Lower lobe of right lung (tissue), 2 donors: ENCODE measurements around the gene KLF1. TPM values are rescaled to one million over a fixed set of nuclear protein-coding genes. Genes with fewer than 3 reads are reported as not detected.

Source experiments
- ATAC-seq, 2 donors: fragments of 200-7000 bp; cut with Tn5 transposase; one replicate each; pipeline ENCODE4 v1.9.1; 2020 to 2022; ENCODE audit warnings: mild to moderate bottlenecking in 2 of 2, moderate library complexity in 2 of 2
- DNase-seq: peaks from one replicate; pipeline ENCODE4 v3.0.0-alpha.2; 2020
- H3K27ac ChIP-seq: fragments of 200-600 bp; one replicate; pipeline ENCODE4 v1.8.0; 2022
- H3K27me3 ChIP-seq: fragments of 200-600 bp; one replicate; pipeline ENCODE4 v1.8.0; 2022; ENCODE audit warnings: low read depth
- H3K36me3 ChIP-seq: fragments of 200-600 bp; one replicate; pipeline ENCODE4 v1.8.0; 2022; ENCODE audit warnings: mild to moderate bottlenecking
- H3K4me1 ChIP-seq: fragments of 200-600 bp; one replicate; pipeline ENCODE4 v1.8.0; 2022
- H3K4me3 ChIP-seq: fragments of 200-600 bp; one replicate; pipeline ENCODE4 v1.8.0; 2022; ENCODE audit warnings: mild to moderate bottlenecking
- H3K9me3 ChIP-seq: fragments of 200-600 bp; one replicate; pipeline ENCODE4 v1.8.0; 2022
- intact Hi-C: fragments of 100-400 bp; cut with DNase I; formaldehyde crosslinking; loops from one replicate; pipeline ENCODE4 v1.11.0; 2022
- microRNA-seq: library from miRNA; unstranded; fragments of <30 nt; microRNA quantifications from one replicate; pipeline ENCODE4 v1.2.0, GENCODE V29; 2020; ENCODE audit warnings: borderline number of aligned reads
- total RNA-seq: library from RNA; stranded (reverse); fragmentation: NEBNext Ultra II Directional; extraction: Animal tissue kit (Norgen Biotek cat#: 25700); gene quantifications from one replicate; pipeline ENCODE4 v1.2.1, GENCODE V29; 2021
- TF ChIP-seq, protein P1 (sequence below): fragments of 200-600 bp; IDR thresholded peaks from one replicate; pipeline ENCODE4 v1.8.0; 2022; ENCODE audit warnings: antibody characterized with exemption, mild to moderate bottlenecking
- donor health status: DM: no; HTN: yes; CAD: no; lungs with severe emphysema.

The KLF1 gene
- total RNA-seq, 1 donor from 2014 or later = 0.24 TPM

- peaks cover 90% of the 10 kb centered on the region for H3K27me3 ChIP-seq
- H3K4me3 ChIP-seq = peak within 1 kb of the TSS; percentile 47
Observed at GRCh38 chr19:12834566-12834943, 52.4 kb downstream of the KLF1 start, which contains the start of gene RTBDN. Gene RTBDN (minus strand): TSS chr19:12834579. CDS start chr19:12829979, 4,600 bp downstream.

More at GRCh38 chr19:12834566-12834943, 52.4 kb downstream of the KLF1 start, which contains the start of gene RTBDN:
- TF ChIP-seq, protein P1, sequence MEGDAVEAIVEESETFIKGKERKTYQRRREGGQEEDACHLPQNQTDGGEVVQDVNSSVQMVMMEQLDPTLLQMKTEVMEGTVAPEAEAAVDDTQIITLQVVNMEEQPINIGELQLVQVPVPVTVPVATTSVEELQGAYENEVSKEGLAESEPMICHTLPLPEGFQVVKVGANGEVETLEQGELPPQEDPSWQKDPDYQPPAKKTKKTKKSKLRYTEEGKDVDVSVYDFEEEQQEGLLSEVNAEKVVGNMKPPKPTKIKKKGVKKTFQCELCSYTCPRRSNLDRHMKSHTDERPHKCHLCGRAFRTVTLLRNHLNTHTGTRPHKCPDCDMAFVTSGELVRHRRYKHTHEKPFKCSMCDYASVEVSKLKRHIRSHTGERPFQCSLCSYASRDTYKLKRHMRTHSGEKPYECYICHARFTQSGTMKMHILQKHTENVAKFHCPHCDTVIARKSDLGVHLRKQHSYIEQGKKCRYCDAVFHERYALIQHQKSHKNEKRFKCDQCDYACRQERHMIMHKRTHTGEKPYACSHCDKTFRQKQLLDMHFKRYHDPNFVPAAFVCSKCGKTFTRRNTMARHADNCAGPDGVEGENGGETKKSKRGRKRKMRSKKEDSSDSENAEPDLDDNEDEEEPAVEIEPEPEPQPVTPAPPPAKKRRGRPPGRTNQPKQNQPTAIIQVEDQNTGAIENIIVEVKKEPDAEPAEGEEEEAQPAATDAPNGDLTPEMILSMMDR = no peak
- no peaks in the 10 kb centered on the region for H3K9me3 ChIP-seq
- intact Hi-C loops = no loop called here
- DNase-seq (no peak), ATAC-seq (no peak)
- H3K36me3 ChIP-seq = no peaks in the 10 kb centered on the region
- H3K4me1 ChIP-seq = peaks cover 18% of the 10 kb centered on the region
- H3K27ac ChIP-seq = no peak within 1 kb of the TSS

Small RNA genes within 50 kb of the gene (microRNA-seq; reads per million reads assigned to microRNA genes)
- gene MIR5695 (not detected), gene MIR6794 (not detected)

Other genes starting within 250 kb of the KLF1 start
- gene MAN2B1, start 220.5 kb downstream of the KLF1 start, total RNA-seq = 251 TPM
- gene WDR83, start 220.4 kb downstream of the KLF1 start, total RNA-seq = 8.6 TPM
- gene DHPS, start 205.3 kb downstream of the KLF1 start, total RNA-seq = 77.0 TPM
- not detected for gene GNG14, start 199.2 kb downstream of the KLF1 start, total RNA-seq
- 6.0 TPM for gene FBXW9, start 190.6 kb downstream of the KLF1 start, total RNA-seq
- 42.7 TPM for gene TNPO2, start 163.3 kb downstream of the KLF1 start, total RNA-seq
- 154 TPM for gene TRIR, start 152.5 kb downstream of the KLF1 start, total RNA-seq
- 57.5 TPM for gene GET3, start 149.7 kb downstream of the KLF1 start, total RNA-seq
- gene BEST2, start 135.4 kb downstream of the KLF1 start, total RNA-seq = not detected
- gene HOOK2, start 111.6 kb downstream of the KLF1 start, total RNA-seq = 57.5 TPM
- 131 TPM for gene JUNB, start 95.7 kb downstream of the KLF1 start, total RNA-seq
- 101 TPM for gene PRDX2, start 85.4 kb downstream of the KLF1 start, total RNA-seq
- gene THSD8, start 85.1 kb downstream of the KLF1 start, total RNA-seq = 1.5 TPM
- gene RNASEH2A, start 80.6 kb downstream of the KLF1 start, total RNA-seq = 10.9 TPM
- not detected for gene RTBDN, start 52.6 kb downstream of the KLF1 start, total RNA-seq
- 0.15 TPM for gene MAST1, start 48.7 kb downstream of the KLF1 start, total RNA-seq
- gene DNASE2, start 5.8 kb downstream of the KLF1 start, total RNA-seq = 101 TPM
- 23.9 TPM for gene GCDH, start 4.0 kb upstream of the KLF1 start, total RNA-seq
- not detected for gene SYCE2, start 32.1 kb upstream of the KLF1 start, total RNA-seq
- 44.4 TPM for gene FARSA, start 46.5 kb upstream of the KLF1 start, total RNA-seq
- gene CALR, start 51.4 kb upstream of the KLF1 start, total RNA-seq = 872 TPM
- gene RAD23A, start 58.7 kb upstream of the KLF1 start, total RNA-seq = 93.3 TPM
- gene GADD45GIP1, start 70.0 kb upstream of the KLF1 start, total RNA-seq = 14.8 TPM
- gene DAND5, start 82.4 kb upstream of the KLF1 start, total RNA-seq = 0.32 TPM
- 146 TPM for gene NFIX, start 108.3 kb upstream of the KLF1 start, total RNA-seq
- gene LYL1, start 215.7 kb upstream of the KLF1 start, total RNA-seq = 27.2 TPM
- 29.3 TPM for gene TRMT1, start 229.5 kb upstream of the KLF1 start, total RNA-seq
- gene NACC1, start 231.1 kb upstream of the KLF1 start, total RNA-seq = 35.2 TPM